ENCODE data around the gene MLXIP.

MLXIP gene

GRCh38 chr12:122187466-122187865 lies 108.9 kb downstream of the MLXIP start:
- H3K27ac ChIP-seq: no peak overlapping the region
- no peak overlapping the region for H3K9ac ChIP-seq
- H2AFZ ChIP-seq (ENCODE audit: low read depth): no peak overlapping the region
- no peak overlapping the region for H3K4me2 ChIP-seq
- no peaks in the 10 kb centered on the region for H3K27me3 ChIP-seq (ENCODE audit: insufficient read depth, low read depth)
- TF ChIP-seq CTCF (conservative IDR thresholded peaks at IDR 0.05; ENCODE audit: low read depth, low read length): no peak
- no peaks in the 10 kb centered on the region for H4K20me1 ChIP-seq (ENCODE audit: insufficient read depth)
- H3K4me3 ChIP-seq (IDR thresholded peaks at IDR 0.05; ENCODE audit: insufficient read depth, low read depth, low read length): no peak overlapping the region
- no peaks in the 10 kb centered on the region for H3K4me1 ChIP-seq (ENCODE audit: low read depth, poor library complexity, severe bottlenecking)
- no peaks in the 10 kb centered on the region for H3K36me3 ChIP-seq (ENCODE audit: insufficient read depth)
- no peaks in the 10 kb centered on the region for H3K79me2 ChIP-seq (ENCODE audit: insufficient read depth, low read depth)

DNA sequence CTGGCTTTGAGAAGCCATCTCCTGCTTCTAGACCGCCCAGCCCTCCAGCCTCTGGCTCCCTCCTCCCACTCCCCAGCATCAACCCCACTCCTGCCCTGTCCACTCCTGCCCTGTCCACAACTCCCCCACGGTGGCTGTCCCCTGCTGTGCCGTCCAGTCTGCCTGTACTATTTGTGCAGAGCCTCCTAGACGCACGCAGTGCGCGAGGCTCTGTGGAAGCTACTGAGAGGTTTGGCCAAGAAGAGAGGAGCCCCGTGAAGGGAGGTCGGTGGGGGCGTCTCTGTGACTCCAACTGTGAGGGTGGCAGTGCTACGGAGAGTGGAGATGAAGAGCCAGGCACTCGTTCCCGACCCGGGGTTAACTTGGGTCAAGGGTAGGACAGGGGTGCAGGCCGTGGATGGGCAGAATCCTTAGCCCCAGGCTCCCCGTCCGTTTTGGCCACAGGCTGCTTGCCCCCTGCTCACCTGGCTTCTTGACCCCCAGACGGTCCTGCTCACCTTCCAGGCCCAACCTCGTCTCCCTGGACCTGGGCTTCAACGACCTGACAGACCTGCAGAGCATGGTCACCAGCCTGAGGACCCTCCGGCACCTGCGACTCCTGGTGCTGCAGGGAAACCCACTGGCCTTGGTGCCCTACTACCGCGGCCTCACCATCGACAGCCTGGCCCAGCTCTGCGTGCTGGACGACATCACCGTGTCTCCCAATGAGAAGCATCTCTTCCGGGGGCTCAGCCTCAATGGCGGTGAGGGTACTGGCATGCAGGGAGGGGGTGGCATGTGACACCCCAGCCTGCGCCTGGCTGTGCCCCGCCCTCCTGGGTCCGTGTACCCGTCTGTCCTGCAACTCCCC lies 111.3 kb downstream of the MLXIP start:
- TF ChIP-seq CTCF (conservative IDR thresholded peaks at IDR 0.05; ENCODE audit: low read depth, low read length): no peak
- Histone ChIP-seq H3K4me1 (ENCODE audit: low read depth, poor library complexity, severe bottlenecking) (no peaks in the 10 kb centered on the region), H4K20me1 (ENCODE audit: insufficient read depth) (no peaks in the 10 kb centered on the region), H3K36me3 (ENCODE audit: insufficient read depth) (no peaks in the 10 kb centered on the region), H3K79me2 (ENCODE audit: insufficient read depth, low read depth) (no peaks in the 10 kb centered on the region), H3K9ac (no peak overlapping the region), H3K4me3 (IDR thresholded peaks at IDR 0.05; ENCODE audit: insufficient read depth, low read depth, low read length) (no peak overlapping the region), H2AFZ (ENCODE audit: low read depth) (no peak overlapping the region), H3K27me3 (ENCODE audit: insufficient read depth, low read depth) (no peaks in the 10 kb centered on the region), H3K4me2 (no peak overlapping the region), H3K27ac (no peak overlapping the region)

DNA sequence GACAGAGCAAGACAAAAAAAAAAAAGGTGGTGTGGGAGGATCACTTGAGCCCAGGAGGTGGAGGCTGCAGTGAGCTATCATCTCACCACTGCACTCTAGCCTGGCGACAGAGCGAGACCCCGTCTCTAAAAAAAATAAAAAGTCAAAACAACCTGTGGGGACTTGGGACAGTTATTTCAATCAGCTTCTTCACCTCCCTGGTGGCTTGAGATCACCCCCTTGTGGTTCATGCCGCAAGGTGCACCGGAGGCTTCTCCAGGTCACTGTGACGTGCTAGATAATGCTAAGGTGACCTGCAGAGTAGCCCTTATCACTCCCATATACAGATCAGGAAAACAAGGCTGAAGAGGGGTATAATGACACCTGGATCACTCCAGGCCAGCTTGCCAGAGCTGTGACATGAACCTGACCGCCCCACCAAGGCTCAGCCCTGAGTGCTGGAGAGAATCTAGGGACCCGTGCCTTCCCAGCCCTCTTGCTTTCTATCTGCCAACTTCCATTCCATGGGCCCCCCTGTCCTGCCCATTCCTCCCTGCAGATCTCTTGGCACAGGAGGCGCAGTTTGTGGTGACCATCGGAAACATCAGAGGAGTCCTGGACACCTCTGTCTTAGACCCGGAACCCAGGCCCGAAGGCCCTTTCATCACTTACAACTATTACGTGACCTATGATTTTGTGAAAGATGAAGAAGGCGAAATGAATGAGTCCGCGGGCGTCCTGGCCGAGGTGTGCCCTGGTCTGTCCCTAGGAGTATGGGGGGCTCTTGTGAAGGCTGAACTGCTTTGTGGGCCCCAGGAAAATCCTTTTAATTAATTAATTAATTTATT lies 112.5 kb downstream of the MLXIP start:
- no peak overlapping the region for H3K9ac ChIP-seq
- H3K79me2 ChIP-seq (ENCODE audit: insufficient read depth, low read depth): no peaks in the 10 kb centered on the region
- H3K27ac ChIP-seq: no peak overlapping the region
- peak overlapping the region; percentile 41; the same call in 1 of the 2 replicates for H2AFZ ChIP-seq (ENCODE audit: low read depth)
- H3K27me3 ChIP-seq (ENCODE audit: insufficient read depth, low read depth): no peaks in the 10 kb centered on the region
- H3K4me1 ChIP-seq (ENCODE audit: low read depth, poor library complexity, severe bottlenecking): no peaks in the 10 kb centered on the region
- H3K4me2 ChIP-seq: no peak overlapping the region
- H3K36me3 ChIP-seq (ENCODE audit: insufficient read depth): no peaks in the 10 kb centered on the region
- H4K20me1 ChIP-seq (ENCODE audit: insufficient read depth): no peaks in the 10 kb centered on the region
- H3K4me3 ChIP-seq (IDR thresholded peaks at IDR 0.05; ENCODE audit: insufficient read depth, low read depth, low read length): no peak overlapping the region
- TF ChIP-seq CTCF (conservative IDR thresholded peaks at IDR 0.05; ENCODE audit: low read depth, low read length): peak; percentile 62

GRCh38 chr12:122192441-122192840 lies 113.9 kb downstream of the MLXIP start:
- H3K9ac ChIP-seq: no peak overlapping the region

More at GRCh38 chr12:122192441-122192840, 113.9 kb downstream of the MLXIP start:
- no peak for TF ChIP-seq CTCF (conservative IDR thresholded peaks at IDR 0.05; ENCODE audit: low read depth, low read length)
- H3K27me3 ChIP-seq (ENCODE audit: insufficient read depth, low read depth): no peaks in the 10 kb centered on the region
- no peak overlapping the region for H2AFZ ChIP-seq (ENCODE audit: low read depth)
- H3K27ac ChIP-seq: no peak overlapping the region
- H3K36me3 ChIP-seq (ENCODE audit: insufficient read depth): no peaks in the 10 kb centered on the region
- no peaks in the 10 kb centered on the region for H3K79me2 ChIP-seq (ENCODE audit: insufficient read depth, low read depth)
- H3K4me3 ChIP-seq (IDR thresholded peaks at IDR 0.05; ENCODE audit: insufficient read depth, low read depth, low read length): no peak overlapping the region
- H4K20me1 ChIP-seq (ENCODE audit: insufficient read depth): no peaks in the 10 kb centered on the region
- no peaks in the 10 kb centered on the region for H3K4me1 ChIP-seq (ENCODE audit: low read depth, poor library complexity, severe bottlenecking)
- H3K4me2 ChIP-seq: no peak overlapping the region
